ENCODE measurements around the gene PRKG2.

DNA sequence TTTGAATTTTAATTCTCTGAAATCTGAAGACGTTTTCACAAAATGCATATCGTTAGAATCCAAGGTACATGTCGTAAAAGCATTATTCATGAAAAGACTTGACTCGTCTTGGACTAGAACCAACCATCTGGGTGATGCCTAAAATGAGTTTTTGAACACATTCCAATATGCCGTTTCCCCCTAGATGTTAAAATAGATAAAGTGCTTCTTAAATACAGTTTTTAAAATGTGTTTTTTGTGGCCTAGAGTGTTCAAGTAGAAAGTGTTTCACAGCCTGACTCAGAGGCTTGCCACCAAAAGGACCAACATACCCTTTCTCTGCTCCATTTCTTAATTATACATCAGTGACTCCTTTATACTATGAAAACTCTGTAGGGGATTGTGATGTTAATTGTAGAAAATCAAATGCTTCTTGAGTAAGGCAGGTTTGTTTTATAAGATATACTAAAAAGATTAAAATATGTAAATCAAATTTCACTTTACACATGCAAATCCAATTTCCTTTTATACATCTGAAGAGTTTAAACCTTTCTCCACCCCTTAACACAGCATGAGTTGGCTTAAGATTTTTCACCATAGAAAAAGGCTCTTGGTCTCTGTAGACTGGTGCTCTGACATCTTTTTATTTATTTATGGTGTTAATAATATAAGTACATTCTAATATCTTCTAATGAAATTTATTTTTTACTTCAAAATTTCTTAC, 48.4 kb downstream of the PRKG2 start:
- TF ChIP-seq CTCF (IDR thresholded peaks at IDR 0.05; ENCODE audit: low read depth, low read length, missing input control) = no peak
- no peak for TF ChIP-seq RAD21 (IDR thresholded peaks at IDR 0.05)
- TF ChIP-seq REST (IDR thresholded peaks at IDR 0.05) = no peak
- no peak for TF ChIP-seq HNF4A (conservative IDR thresholded peaks at IDR 0.05)
- TF ChIP-seq, protein P1, sequence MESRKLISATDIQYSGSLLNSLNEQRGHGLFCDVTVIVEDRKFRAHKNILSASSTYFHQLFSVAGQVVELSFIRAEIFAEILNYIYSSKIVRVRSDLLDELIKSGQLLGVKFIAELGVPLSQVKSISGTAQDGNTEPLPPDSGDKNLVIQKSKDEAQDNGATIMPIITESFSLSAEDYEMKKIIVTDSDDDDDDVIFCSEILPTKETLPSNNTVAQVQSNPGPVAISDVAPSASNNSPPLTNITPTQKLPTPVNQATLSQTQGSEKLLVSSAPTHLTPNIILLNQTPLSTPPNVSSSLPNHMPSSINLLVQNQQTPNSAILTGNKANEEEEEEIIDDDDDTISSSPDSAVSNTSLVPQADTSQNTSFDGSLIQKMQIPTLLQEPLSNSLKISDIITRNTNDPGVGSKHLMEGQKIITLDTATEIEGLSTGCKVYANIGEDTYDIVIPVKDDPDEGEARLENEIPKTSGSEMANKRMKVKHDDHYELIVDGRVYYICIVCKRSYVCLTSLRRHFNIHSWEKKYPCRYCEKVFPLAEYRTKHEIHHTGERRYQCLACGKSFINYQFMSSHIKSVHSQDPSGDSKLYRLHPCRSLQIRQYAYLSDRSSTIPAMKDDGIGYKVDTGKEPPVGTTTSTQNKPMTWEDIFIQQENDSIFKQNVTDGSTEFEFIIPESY (IDR thresholded peaks at IDR 0.05) = no peak
- no peak for TF ChIP-seq JUND (IDR thresholded peaks at IDR 0.05)
- TF ChIP-seq FOXA2 (IDR thresholded peaks at IDR 0.05) = no peak
- TF ChIP-seq HNF4G (IDR thresholded peaks at IDR 0.05) = no peak
- no peak for TF ChIP-seq YY1 (IDR thresholded peaks at IDR 0.05)
- TF ChIP-seq TAF1 (conservative IDR thresholded peaks at IDR 0.05) = no peak
